A549 (cell line): ENCODE measurements around the gene PDCD2L. TPM values are rescaled to one million over a fixed set of nuclear protein-coding genes. Genes with fewer than 3 reads are reported as not detected.

Experiments used
- BHLHE40 ChIP-seq: IDR thresholded peaks from 2 replicates; pipeline ENCODE4 v1.6.1; 2012; ENCODE audit warnings: low read depth, low read length, inconsistent platforms
- CBX2 ChIP-seq: fragments of 200-600 bp; sonication (generic); IDR thresholded peaks from 2 replicates; pipeline ENCODE4 v1.6.1; 2016; ENCODE audit warnings: low read depth, mild to moderate bottlenecking, borderline replicate concordance
- CBX8 ChIP-seq: fragments of 200-600 bp; sonication (generic); IDR thresholded peaks from 2 replicates; pipeline ENCODE4 v1.6.1; 2016
- CHD2 ChIP-seq: fragments of 150-350 bp; IDR thresholded peaks from 2 replicates; pipeline ENCODE4 v1.6.1; 2014; ENCODE audit warnings: low read length; ENCODE audit not compliant: partially characterized antibody
- EHF ChIP-seq: fragments of 250-450 bp; sonication (Bioruptor Pico); IDR thresholded peaks from 2 replicates; pipeline ENCODE4 v1.5.0; 2020; ENCODE audit warnings: mild to moderate bottlenecking
- ESRRA ChIP-seq: fragments of 150-350 bp; IDR thresholded peaks from 2 replicates; pipeline ENCODE4 v1.6.1; 2014; ENCODE audit warnings: mild to moderate bottlenecking, low read length, borderline replicate concordance
- FOSB ChIP-seq: fragments of 250-450 bp; sonication (Bioruptor Pico); IDR thresholded peaks from 2 replicates; pipeline ENCODE4 v1.5.0; 2020; ENCODE audit warnings: mild to moderate bottlenecking, moderate library complexity
- GATA3 ChIP-seq: IDR thresholded peaks from 2 replicates; pipeline ENCODE4 v1.6.1; 2012; ENCODE audit warnings: borderline replicate concordance
- HDAC2 ChIP-seq: fragments of 200-600 bp; sonication (generic); IDR thresholded peaks from 2 replicates; pipeline ENCODE4 v1.6.1; 2016
- HOXA7 ChIP-seq: fragments of 250-450 bp; sonication (Bioruptor Pico); IDR thresholded peaks from 2 replicates; pipeline ENCODE4 v1.5.0; 2020; ENCODE audit warnings: mild to moderate bottlenecking, moderate library complexity
- HOXB13 ChIP-seq: fragments of 250-450 bp; sonication (Bioruptor Pico); IDR thresholded peaks from 2 replicates; pipeline ENCODE4 v1.5.0; 2020; ENCODE audit warnings: low read depth, mild to moderate bottlenecking, moderate library complexity
- HOXB5 ChIP-seq: fragments of 250-450 bp; sonication (Bioruptor Pico); IDR thresholded peaks from 2 replicates; pipeline ENCODE4 v1.5.0; 2020; ENCODE audit warnings: mild to moderate bottlenecking, moderate library complexity
- JUN ChIP-seq, 2 experiments: fragments of >200 bp; sonication (Bioruptor Twin); formaldehyde crosslinking; IDR thresholded peaks; 2 replicates in 1 of 2; 3 replicates in 1 of 2; pipeline ENCODE4 v1.6.1; 2016 to 2017
- JUNB ChIP-seq: fragments of >200 bp; sonication (Bioruptor Twin); formaldehyde crosslinking; IDR thresholded peaks from 2 replicates; pipeline ENCODE4 v1.6.1; 2016
- KDM1A ChIP-seq: fragments of 200-600 bp; sonication (generic); IDR thresholded peaks from 2 replicates; pipeline ENCODE4 v1.6.1; 2016; ENCODE audit warnings: low read depth, mild to moderate bottlenecking
- MAZ ChIP-seq: fragments of 150-350 bp; IDR thresholded peaks from 2 replicates; pipeline ENCODE4 v1.6.1; 2014; ENCODE audit warnings: antibody characterized with exemption, low read depth, low read length, borderline replicate concordance
- MYC ChIP-seq: IDR thresholded peaks from 2 replicates; pipeline ENCODE4 v1.6.1; 2012; ENCODE audit warnings: mild to moderate bottlenecking, inconsistent platforms, low read length, improper control_type of control experiment, borderline replicate concordance
- PHF8 ChIP-seq: fragments of 200-600 bp; sonication (generic); IDR thresholded peaks from 2 replicates; pipeline ENCODE4 v1.6.1; 2016; ENCODE audit warnings: low read depth, mild to moderate bottlenecking, antibody characterized with exemption, moderate library complexity, borderline replicate concordance
- POLR2A ChIP-seq: IDR thresholded peaks from 2 replicates; pipeline ENCODE4 v1.6.1; 2012; ENCODE audit warnings: mild to moderate bottlenecking, low read length
- POLR2AphosphoS2 ChIP-seq: conservative IDR thresholded peaks from 2 replicates; pipeline ENCODE4 v1.6.1; 2012; ENCODE audit warnings: low read length, improper control_type of control experiment, inconsistent platforms
- RAD21 ChIP-seq, 2 experiments: fragments of >200 bp in 1 of 2; sonication (Bioruptor Twin) in 1 of 2; formaldehyde crosslinking in 1 of 2; IDR thresholded peaks in 1 of 2; conservative IDR thresholded peaks in 1 of 2; 2 replicates in 1 of 2; 3 replicates in 1 of 2; pipeline ENCODE4 v1.6.1; 2012 to 2018; ENCODE audit warnings: inconsistent platforms in 1 of 2
- RARB ChIP-seq: fragments of 250-450 bp; sonication (Bioruptor Pico); IDR thresholded peaks from 2 replicates; pipeline ENCODE4 v1.8.0; 2021; ENCODE audit warnings: mild to moderate bottlenecking, moderate library complexity
- RCOR1 ChIP-seq: fragments of 150-350 bp; IDR thresholded peaks from 2 replicates; pipeline ENCODE4 v1.6.1; 2014; ENCODE audit warnings: antibody characterized with exemption, low read length, low read depth
- RNF2 ChIP-seq: fragments of 200-600 bp; sonication (generic); IDR thresholded peaks from 2 replicates; pipeline ENCODE4 v1.6.1; 2016; ENCODE audit warnings: low read depth, mild to moderate bottlenecking, antibody characterized with exemption, moderate library complexity, borderline replicate concordance
- SMC3 ChIP-seq: fragments of >200 bp; sonication (Bioruptor Twin); formaldehyde crosslinking; IDR thresholded peaks from 3 replicates; pipeline ENCODE4 v1.6.1; 2018; ENCODE audit warnings: inconsistent platforms
- TFCP2L1 ChIP-seq: fragments of 250-450 bp; sonication (Bioruptor Pico); IDR thresholded peaks from 2 replicates; pipeline ENCODE4 v1.5.0; 2021; ENCODE audit warnings: mild to moderate bottlenecking
- TP53 ChIP-seq: fragments of 250-450 bp; sonication (Bioruptor Pico); IDR thresholded peaks from 2 replicates; pipeline ENCODE4 v1.5.0; 2021; ENCODE audit warnings: mild to moderate bottlenecking, moderate library complexity
- ZC3H11A ChIP-seq: fragments of 450-650 bp; IDR thresholded peaks from 2 replicates; pipeline ENCODE4 v1.6.1; 2014; ENCODE audit warnings: antibody characterized with exemption, mild to moderate bottlenecking
- polyA plus RNA-seq, 4 experiments: library from polyadenylated mRNA; depleted of rRNA in 3 of 4; stranded (reverse); fragments of >200 nt; fragmentation: RNase III in 1 of 4; extraction: RNeasy Plus Mini Kit Qiagen cat#74134 plus additional on column Dnase treatment in 1 of 4; gene quantifications; 2 replicates in 3 of 4; 3 replicates in 1 of 4; pipeline ENCODE4 v1.2.3, GENCODE V29; 2011 to 2017
- TF ChIP-seq, protein P1 (sequence below): IDR thresholded peaks from 2 replicates; pipeline ENCODE4 v1.6.1; 2012
- TF ChIP-seq, protein P2 (sequence below): fragments of >200 bp; sonication (Bioruptor Twin); formaldehyde crosslinking; IDR thresholded peaks from 3 replicates; pipeline ENCODE4 v1.5.1; 2016
- TF ChIP-seq, protein P3 (sequence below): fragments of 450-650 bp; IDR thresholded peaks from 2 replicates; pipeline ENCODE4 v1.6.1; 2014; ENCODE audit warnings: antibody characterized with exemption
- TF ChIP-seq, protein P4 (sequence below): fragments of 200-600 bp; sonication (generic); IDR thresholded peaks from 2 replicates; pipeline ENCODE4 v1.6.1; 2016; ENCODE audit warnings: antibody characterized with exemption, mild to moderate bottlenecking, moderate library complexity
- TF ChIP-seq, protein P5 (sequence below): fragments of 250-450 bp; sonication (Bioruptor Pico); IDR thresholded peaks from 2 replicates; pipeline ENCODE4 v1.5.0; 2020; ENCODE audit warnings: low read depth, mild to moderate bottlenecking, moderate library complexity
- TF ChIP-seq, protein P6 (sequence below): fragments of >200 bp; sonication (Bioruptor Twin); formaldehyde crosslinking; IDR thresholded peaks from 3 replicates; pipeline ENCODE4 v1.6.1; 2016
- TF ChIP-seq, protein P7 (sequence below): fragments of >200 bp; sonication (Bioruptor Twin); formaldehyde crosslinking; IDR thresholded peaks from 2 replicates; pipeline ENCODE4 v1.6.1; 2016

Gene PDCD2L
- polyA plus RNA-seq, 2 of the 4 experiments (the other 2 are of a cell fraction) = 31.5 to 68.9 TPM

DNA sequence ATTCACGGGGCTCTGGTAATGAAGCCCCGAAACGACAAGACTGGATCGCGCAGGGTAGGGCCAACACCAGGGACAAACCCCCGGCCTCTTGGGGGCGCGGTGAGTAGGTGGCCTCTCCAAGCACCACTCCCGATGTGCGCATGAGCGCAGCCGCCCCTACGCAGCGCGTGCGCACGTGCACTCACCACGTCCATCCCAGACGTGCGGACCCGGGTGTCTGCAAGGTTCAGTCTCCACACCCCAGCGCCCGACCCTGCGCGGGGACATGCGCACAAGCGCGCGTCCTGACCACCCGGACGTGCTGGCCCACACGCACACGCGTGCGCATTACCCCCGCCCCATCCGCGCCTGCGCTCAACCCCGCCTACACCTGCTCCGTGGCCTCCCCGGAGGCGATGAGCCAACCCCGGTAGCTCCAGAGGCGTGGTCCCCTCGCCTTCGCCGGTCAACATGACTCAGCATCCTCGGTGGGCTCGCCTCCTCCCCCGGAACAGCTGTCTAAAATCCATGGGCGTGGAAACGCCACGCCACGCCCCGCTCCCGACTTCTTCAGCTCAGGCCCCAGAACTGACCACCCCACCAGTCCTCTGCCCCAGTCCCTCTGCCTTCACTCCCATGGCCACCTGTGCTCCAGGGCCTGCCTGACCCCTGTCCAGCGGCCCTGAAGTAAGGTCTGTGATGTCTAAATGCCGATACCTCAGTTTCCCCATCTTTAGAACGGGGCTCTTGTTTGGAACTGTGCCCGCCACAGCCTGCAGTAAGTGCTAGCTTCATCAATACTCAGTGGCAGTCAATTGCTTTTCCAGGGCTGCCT is 44.9 kb upstream of the PDCD2L start (continued):
- TF ChIP-seq POLR2AphosphoS2 (no peak), RCOR1 (no peak), BHLHE40 (peak; percentile 100), TP53 (CRISPR knock-in tag) (no peak), ESRRA (no peak), MAZ (no peak), EHF (CRISPR knock-in tag) (peak; percentile 75; the same call in 1 of the 2 replicates), TFCP2L1 (CRISPR knock-in tag) (no peak), SMC3 (no peak; the same call in 2 of the 3 replicates), HOXB13 (CRISPR knock-in tag) (peak; percentile 95), CHD2 (no peak), RAD21 (conservative IDR thresholded peaks at IDR 0.05 in 1 of 2, IDR thresholded peaks at IDR 0.05 in 1 of 2) (peak in 1 of 2 experiments; percentile 29; a peak in 3 of 5 replicates), JUNB (no peak), PHF8 (0 out of 2 replicates have a peak, but pooled peaks have one; percentile 28), RNF2 (no peak), JUN (IDR thresholded peaks at IDR 0.05) (peak; percentile 64 to 84; a peak in 4 of 5 replicates), MYC (peak; percentile 92), POLR2A (peak; percentile 62), HOXA7 (no peak; the same call in 1 of the 2 replicates), FOSB (no peak), GATA3 (no peak), CBX2 (no peak), HDAC2 (no peak), CBX8 (no peak), ZC3H11A (no peak), RARB (no peak), KDM1A (peak; percentile 77), HOXB5 (peak; percentile 87)
- TF ChIP-seq, protein P1, sequence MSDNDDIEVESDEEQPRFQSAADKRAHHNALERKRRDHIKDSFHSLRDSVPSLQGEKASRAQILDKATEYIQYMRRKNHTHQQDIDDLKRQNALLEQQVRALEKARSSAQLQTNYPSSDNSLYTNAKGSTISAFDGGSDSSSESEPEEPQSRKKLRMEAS = peak; percentile 98
- TF ChIP-seq, protein P2, sequence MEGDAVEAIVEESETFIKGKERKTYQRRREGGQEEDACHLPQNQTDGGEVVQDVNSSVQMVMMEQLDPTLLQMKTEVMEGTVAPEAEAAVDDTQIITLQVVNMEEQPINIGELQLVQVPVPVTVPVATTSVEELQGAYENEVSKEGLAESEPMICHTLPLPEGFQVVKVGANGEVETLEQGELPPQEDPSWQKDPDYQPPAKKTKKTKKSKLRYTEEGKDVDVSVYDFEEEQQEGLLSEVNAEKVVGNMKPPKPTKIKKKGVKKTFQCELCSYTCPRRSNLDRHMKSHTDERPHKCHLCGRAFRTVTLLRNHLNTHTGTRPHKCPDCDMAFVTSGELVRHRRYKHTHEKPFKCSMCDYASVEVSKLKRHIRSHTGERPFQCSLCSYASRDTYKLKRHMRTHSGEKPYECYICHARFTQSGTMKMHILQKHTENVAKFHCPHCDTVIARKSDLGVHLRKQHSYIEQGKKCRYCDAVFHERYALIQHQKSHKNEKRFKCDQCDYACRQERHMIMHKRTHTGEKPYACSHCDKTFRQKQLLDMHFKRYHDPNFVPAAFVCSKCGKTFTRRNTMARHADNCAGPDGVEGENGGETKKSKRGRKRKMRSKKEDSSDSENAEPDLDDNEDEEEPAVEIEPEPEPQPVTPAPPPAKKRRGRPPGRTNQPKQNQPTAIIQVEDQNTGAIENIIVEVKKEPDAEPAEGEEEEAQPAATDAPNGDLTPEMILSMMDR = peak; percentile 88
- TF ChIP-seq, protein P3, sequence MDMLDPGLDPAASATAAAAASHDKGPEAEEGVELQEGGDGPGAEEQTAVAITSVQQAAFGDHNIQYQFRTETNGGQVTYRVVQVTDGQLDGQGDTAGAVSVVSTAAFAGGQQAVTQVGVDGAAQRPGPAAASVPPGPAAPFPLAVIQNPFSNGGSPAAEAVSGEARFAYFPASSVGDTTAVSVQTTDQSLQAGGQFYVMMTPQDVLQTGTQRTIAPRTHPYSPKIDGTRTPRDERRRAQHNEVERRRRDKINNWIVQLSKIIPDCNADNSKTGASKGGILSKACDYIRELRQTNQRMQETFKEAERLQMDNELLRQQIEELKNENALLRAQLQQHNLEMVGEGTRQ = peak; percentile 81
- TF ChIP-seq, protein P4, sequence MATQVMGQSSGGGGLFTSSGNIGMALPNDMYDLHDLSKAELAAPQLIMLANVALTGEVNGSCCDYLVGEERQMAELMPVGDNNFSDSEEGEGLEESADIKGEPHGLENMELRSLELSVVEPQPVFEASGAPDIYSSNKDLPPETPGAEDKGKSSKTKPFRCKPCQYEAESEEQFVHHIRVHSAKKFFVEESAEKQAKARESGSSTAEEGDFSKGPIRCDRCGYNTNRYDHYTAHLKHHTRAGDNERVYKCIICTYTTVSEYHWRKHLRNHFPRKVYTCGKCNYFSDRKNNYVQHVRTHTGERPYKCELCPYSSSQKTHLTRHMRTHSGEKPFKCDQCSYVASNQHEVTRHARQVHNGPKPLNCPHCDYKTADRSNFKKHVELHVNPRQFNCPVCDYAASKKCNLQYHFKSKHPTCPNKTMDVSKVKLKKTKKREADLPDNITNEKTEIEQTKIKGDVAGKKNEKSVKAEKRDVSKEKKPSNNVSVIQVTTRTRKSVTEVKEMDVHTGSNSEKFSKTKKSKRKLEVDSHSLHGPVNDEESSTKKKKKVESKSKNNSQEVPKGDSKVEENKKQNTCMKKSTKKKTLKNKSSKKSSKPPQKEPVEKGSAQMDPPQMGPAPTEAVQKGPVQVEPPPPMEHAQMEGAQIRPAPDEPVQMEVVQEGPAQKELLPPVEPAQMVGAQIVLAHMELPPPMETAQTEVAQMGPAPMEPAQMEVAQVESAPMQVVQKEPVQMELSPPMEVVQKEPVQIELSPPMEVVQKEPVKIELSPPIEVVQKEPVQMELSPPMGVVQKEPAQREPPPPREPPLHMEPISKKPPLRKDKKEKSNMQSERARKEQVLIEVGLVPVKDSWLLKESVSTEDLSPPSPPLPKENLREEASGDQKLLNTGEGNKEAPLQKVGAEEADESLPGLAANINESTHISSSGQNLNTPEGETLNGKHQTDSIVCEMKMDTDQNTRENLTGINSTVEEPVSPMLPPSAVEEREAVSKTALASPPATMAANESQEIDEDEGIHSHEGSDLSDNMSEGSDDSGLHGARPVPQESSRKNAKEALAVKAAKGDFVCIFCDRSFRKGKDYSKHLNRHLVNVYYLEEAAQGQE = no peak
- TF ChIP-seq, protein P5, sequence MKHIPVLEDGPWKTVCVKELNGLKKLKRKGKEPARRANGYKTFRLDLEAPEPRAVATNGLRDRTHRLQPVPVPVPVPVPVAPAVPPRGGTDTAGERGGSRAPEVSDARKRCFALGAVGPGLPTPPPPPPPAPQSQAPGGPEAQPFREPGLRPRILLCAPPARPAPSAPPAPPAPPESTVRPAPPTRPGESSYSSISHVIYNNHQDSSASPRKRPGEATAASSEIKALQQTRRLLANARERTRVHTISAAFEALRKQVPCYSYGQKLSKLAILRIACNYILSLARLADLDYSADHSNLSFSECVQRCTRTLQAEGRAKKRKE (CRISPR knock-in tag) = peak; percentile 70; the same call in 1 of the 2 replicates
- TF ChIP-seq, protein P6, sequence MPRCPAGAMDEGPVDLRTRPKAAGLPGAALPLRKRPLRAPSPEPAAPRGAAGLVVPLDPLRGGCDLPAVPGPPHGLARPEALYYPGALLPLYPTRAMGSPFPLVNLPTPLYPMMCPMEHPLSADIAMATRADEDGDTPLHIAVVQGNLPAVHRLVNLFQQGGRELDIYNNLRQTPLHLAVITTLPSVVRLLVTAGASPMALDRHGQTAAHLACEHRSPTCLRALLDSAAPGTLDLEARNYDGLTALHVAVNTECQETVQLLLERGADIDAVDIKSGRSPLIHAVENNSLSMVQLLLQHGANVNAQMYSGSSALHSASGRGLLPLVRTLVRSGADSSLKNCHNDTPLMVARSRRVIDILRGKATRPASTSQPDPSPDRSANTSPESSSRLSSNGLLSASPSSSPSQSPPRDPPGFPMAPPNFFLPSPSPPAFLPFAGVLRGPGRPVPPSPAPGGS = peak; percentile 27; the same call in 2 of the 3 replicates
- TF ChIP-seq, protein P7, sequence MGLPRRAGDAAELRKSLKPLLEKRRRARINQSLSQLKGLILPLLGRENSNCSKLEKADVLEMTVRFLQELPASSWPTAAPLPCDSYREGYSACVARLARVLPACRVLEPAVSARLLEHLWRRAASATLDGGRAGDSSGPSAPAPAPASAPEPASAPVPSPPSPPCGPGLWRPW = no peak
